Medulla oblongata (tissue), 1 donor: ENCODE measurements around the gene PDHX.
"Not testable (repeated sequence)": the region's sequence is repeated elsewhere in the genome, so short reads cannot be mapped to it uniquely, and the experiment has no call there.

ENCODE experiments used
- DNase-seq: peaks from one replicate; pipeline ENCODE4 v3.0.0-alpha.2; 2015; ENCODE audit errors: extremely low spot score

The PDHX gene

GRCh38 chr11:34916015-34916842 lies at the start of gene PDHX, which contains the start of gene APIP:
PDHX (plus strand) TSS chr11:34916618; CDS start chr11:34916656, 38 bp downstream.
APIP (minus strand) TSS chr11:34916379; CDS start chr11:34916284, 95 bp downstream.
- peak; percentile 98 for DNase-seq

GRCh38 chr11:34869425-34869824 lies 47.0 kb upstream of the PDHX start:
- DNase-seq = no peak

GRCh38 chr11:34870548-34871196 lies 45.7 kb upstream of the PDHX start:
- DNase-seq = no peak

GRCh38 chr11:34874202-34874601 lies 42.2 kb upstream of the PDHX start:
- no peak for DNase-seq

GRCh38 chr11:34877375-34877975 lies 38.9 kb upstream of the PDHX start:
- DNase-seq = no peak

- DNase-seq = no peak
Observed at GRCh38 chr11:34881900-34882299, 34.5 kb upstream of the PDHX start.

GRCh38 chr11:34886609-34887008 lies 29.8 kb upstream of the PDHX start:
- no peak for DNase-seq

- no peak for DNase-seq
Observed at GRCh38 chr11:34887260-34887659, 29.2 kb upstream of the PDHX start.

GRCh38 chr11:34890089-34890488 lies 26.3 kb upstream of the PDHX start:
- DNase-seq = no peak

- DNase-seq = peak; percentile 86
Observed at GRCh38 chr11:34890812-34891211, 25.6 kb upstream of the PDHX start.

- peak; percentile 33 for DNase-seq
Observed at GRCh38 chr11:34891611-34892010, 24.8 kb upstream of the PDHX start.

- no peak for DNase-seq
Observed at GRCh38 chr11:34893416-34893815, 23.0 kb upstream of the PDHX start.

- not testable (repeated sequence) for DNase-seq
Observed at GRCh38 chr11:34896191-34896590, 20.2 kb upstream of the PDHX start.

GRCh38 chr11:34897171-34897870 lies 19.1 kb upstream of the PDHX start:
- DNase-seq = no peak

GRCh38 chr11:34898474-34898873 lies 17.9 kb upstream of the PDHX start:
- no peak for DNase-seq

GRCh38 chr11:34899633-34900016 lies 16.8 kb upstream of the PDHX start:
- DNase-seq = no peak

GRCh38 chr11:34904421-34904955 lies 11.9 kb upstream of the PDHX start:
- no peak for DNase-seq

GRCh38 chr11:34905666-34906065 lies 10.8 kb upstream of the PDHX start:
- DNase-seq = no peak

GRCh38 chr11:34907934-34908593 lies 8.4 kb upstream of the PDHX start:
- DNase-seq = no peak

GRCh38 chr11:34909415-34909814 lies 7.0 kb upstream of the PDHX start:
- DNase-seq = no peak

- no peak for DNase-seq
Observed at GRCh38 chr11:34909955-34910354, 6.5 kb upstream of the PDHX start.
